SK-N-SH (cell line): Measurements from ENCODE around the gene BRAF. TPM values are rescaled to one million over a fixed set of nuclear protein-coding genes. Genes with fewer than 3 reads are reported as not detected.

Source experiments
- CTCF ChIA-PET: fragments of 300-600, 350-600 bp; formaldehyde crosslinking; extraction: SDS; loops from one replicate; lab custom pipeline; 2021; lab: Yijun Ruan, JAX
- POLR2A ChIA-PET: fragments of 350-600 bp; sonication (Branson Sonifier 250); formaldehyde crosslinking; extraction: SDS; loops from one replicate; lab custom pipeline; 2020; ENCODE audit warnings: antibody characterized with exemption, inconsistent platforms; lab: Yijun Ruan, JAX
- DNase-seq: peaks from one replicate; pipeline ENCODE4 v3.0.0; 2012
- H2AFZ ChIP-seq: fragments of 200-600 bp; sonication (generic); 2 replicates; pipeline ENCODE4 v1.8.1; 2016; ENCODE audit warnings: antibody characterized with exemption, mild to moderate bottlenecking, low read depth
- H3F3A ChIP-seq: fragments of 200-600 bp; sonication (generic); replicated peaks from 2 replicates; pipeline ENCODE3; 2016; ENCODE audit warnings: antibody characterized with exemption, mild to moderate bottlenecking; ENCODE audit not compliant: insufficient read depth
- H3K27ac ChIP-seq, 2 experiments: fragments of 200-500 bp in 1 of 2; fragments of 200-600 bp in 1 of 2; sonication (Bioruptor generic) in 1 of 2; sonication (generic), shearing (Covaris generic) in 1 of 2; 2 replicates each; pipeline versions ENCODE4 v1.5.1 to v1.6.1; 2014 to 2016; ENCODE audit warnings: low read depth in 2 of 2, inconsistent platforms in 1 of 2, low read length in 1 of 2, mild to moderate bottlenecking in 1 of 2, mixed read lengths in 1 of 2
- H3K27me3 ChIP-seq: fragments of 200-600 bp; sonication (generic), shearing (Covaris generic); 2 replicates; pipeline ENCODE4 v1.6.1; 2016; ENCODE audit warnings: mixed run types; ENCODE audit not compliant: insufficient read depth
- H3K36me3 ChIP-seq, 2 experiments: fragments of 200-500 bp in 1 of 2; fragments of 200-600 bp in 1 of 2; sonication (Bioruptor generic) in 1 of 2; sonication (generic) in 1 of 2; replicated peaks in 1 of 2; 2 replicates each; pipeline versions ENCODE3 to v1.5.1; 2014 to 2016; ENCODE audit warnings: low read length in 1 of 2, mild to moderate bottlenecking in 1 of 2; ENCODE audit not compliant: insufficient read depth in 2 of 2, control insufficient read depth in 1 of 2
- H3K4me1 ChIP-seq, 2 experiments: fragments of 200-500 bp in 1 of 2; fragments of 200-600 bp in 1 of 2; sonication (Bioruptor generic) in 1 of 2; sonication (generic), shearing (Covaris generic) in 1 of 2; 2 replicates each; pipeline versions ENCODE4 v1.5.1 to v1.6.1; 2014 to 2016; ENCODE audit warnings: low read depth in 1 of 2, low read length in 1 of 2, mixed run types in 1 of 2; ENCODE audit not compliant: insufficient read depth in 2 of 2, control insufficient read depth in 1 of 2
- H3K4me2 ChIP-seq: fragments of 200-600 bp; sonication (generic), shearing (Covaris generic); 2 replicates; pipeline ENCODE4 v1.6.1; 2017; ENCODE audit warnings: mixed run types
- H3K4me3 ChIP-seq, 2 experiments: fragments of 200-500 bp in 1 of 2; fragments of 200-600 bp in 1 of 2; sonication (Bioruptor generic) in 1 of 2; sonication (generic), shearing (Covaris generic) in 1 of 2; 2 replicates each; pipeline versions ENCODE4 v1.5.1 to v1.8.1; 2014 to 2016; ENCODE audit warnings: low read depth in 2 of 2, inconsistent platforms in 1 of 2, low read length in 1 of 2, mild to moderate bottlenecking in 1 of 2, mixed read lengths in 1 of 2, moderate library complexity in 1 of 2
- H3K79me2 ChIP-seq: fragments of 200-600 bp; sonication (generic); 2 replicates; pipeline ENCODE4 v1.8.1; 2017; ENCODE audit warnings: mild to moderate bottlenecking; ENCODE audit not compliant: insufficient read depth
- H3K9ac ChIP-seq: fragments of 200-600 bp; sonication (generic); 2 replicates; pipeline ENCODE4 v1.6.1; 2017; ENCODE audit warnings: mixed run types
- H3K9me2 ChIP-seq: fragments of 200-600 bp; sonication (generic); 2 replicates; pipeline ENCODE4 v1.6.1; 2017; ENCODE audit warnings: mixed run types
- H3K9me3 ChIP-seq: fragments of 200-600 bp; sonication (generic); 2 replicates; pipeline ENCODE4 v1.6.1; 2017; ENCODE audit warnings: mixed run types, mild to moderate bottlenecking, moderate library complexity
- H4K20me1 ChIP-seq: fragments of 200-600 bp; sonication (generic); 2 replicates; pipeline ENCODE4 v1.6.1; 2017; ENCODE audit warnings: mild to moderate bottlenecking, mixed run types; ENCODE audit not compliant: insufficient read depth
- ELF1 ChIP-seq: IDR thresholded peaks from 2 replicates; pipeline ENCODE4 v1.4.0; 2012
- JUND ChIP-seq: IDR thresholded peaks from 2 replicates; pipeline ENCODE4 v1.4.0; 2012
- MAX ChIP-seq: IDR thresholded peaks from 2 replicates; pipeline ENCODE4 v1.4.0; 2012; ENCODE audit warnings: low read depth
- PBX3 ChIP-seq: IDR thresholded peaks from 2 replicates; pipeline ENCODE4; 2012
- POLR2AphosphoS5 ChIP-seq: IDR thresholded peaks from 2 replicates; pipeline ENCODE4 v1.6.1; 2012; ENCODE audit warnings: low read depth, low read length
- REST ChIP-seq: IDR thresholded peaks from 2 replicates; pipeline ENCODE4 v1.6.1; 2012; ENCODE audit warnings: mild to moderate bottlenecking, low read depth, low read length, moderate library complexity
- RXRA ChIP-seq: IDR thresholded peaks from 2 replicates; pipeline ENCODE4 v1.4.0; 2012; ENCODE audit warnings: low read depth, mild to moderate bottlenecking, borderline replicate concordance
- USF1 ChIP-seq: IDR thresholded peaks from 2 replicates; pipeline ENCODE4 v1.4.0; 2012; ENCODE audit warnings: low read depth, borderline replicate concordance
- USF2 ChIP-seq: fragments of 150-350 bp; IDR thresholded peaks from 2 replicates; pipeline ENCODE4 v1.6.1; 2017; ENCODE audit warnings: antibody characterized with exemption, low read length, low read depth, borderline replicate concordance
- ZBTB33 ChIP-seq: IDR thresholded peaks from 2 replicates; pipeline ENCODE4 v1.4.0; 2012; ENCODE audit warnings: low read depth, borderline replicate concordance
- WGBS: methylation state at CpG from one replicate; pipeline ENCODE4 v1.1.6; 2017; ENCODE audit warnings: low lambda C conversion rate; 5-methylcytosine and 5-hydroxymethylcytosine counted together
- polyA plus RNA-seq, 3 experiments: library from polyadenylated mRNA; depleted of rRNA; stranded (reverse); fragments of >200 nt; gene quantifications; 2 replicates each; pipeline ENCODE4 v1.2.3, GENCODE V29; 2012

Gene BRAF
- polyA plus RNA-seq, 1 of the 3 experiments (the other 2 are of a cell fraction): 5.2 TPM

GRCh38 chr7:140915935-140916555, 8.7 kb downstream of the BRAF start:
- Histone ChIP-seq H3K4me2 (no peak overlapping the region), H2AFZ (no peak overlapping the region), H3K27me3 (no peaks in the 10 kb centered on the region), H4K20me1 (peaks cover 94% of the 10 kb centered on the region), H3K4me1 (peaks cover 7 to 8% of the 10 kb centered on the region in 2 experiments; a peak in 2 of 4 replicates), H3K27ac (no peak overlapping the region), H3K9me2 (no peaks in the 10 kb centered on the region), H3K79me2 (peaks cover 100% of the 10 kb centered on the region), H3F3A (no peaks in the 10 kb centered on the region), H3K9ac (no peak overlapping the region), H3K4me3 (no peak overlapping the region), H3K9me3 (no peaks in the 10 kb centered on the region), H3K36me3 (peaks cover 0 to 8% of the 10 kb centered on the region in 2 experiments)
- TF ChIP-seq MAX: no peak
- TF ChIP-seq RXRA: no peak
- no peak for TF ChIP-seq USF2
- no peak for TF ChIP-seq REST
- TF ChIP-seq ZBTB33: no peak
- TF ChIP-seq POLR2AphosphoS5: no peak
- TF ChIP-seq JUND: no peak
- TF ChIP-seq PBX3: no peak
- no peak for TF ChIP-seq ELF1
- no peak for TF ChIP-seq USF1
- 95% methylated on average over 4 of the region's 4 CpGs for WGBS
- no peak for DNase-seq
- ChIA-PET CTCF (interaction anchor here (0.9 kb wide), 1 partner anchor 105 kb away, joined by 3 read pairs; no protein-coding TSS in a partner anchor), POLR2A (no interaction called here)
